CD4-positive, alpha-beta memory T cell (primary cell): ENCODE data around the gene EP300. TPM values are rescaled to one million over a fixed set of nuclear protein-coding genes. Genes with fewer than 3 reads are reported as not detected.

Source experiments
- CTCF ChIA-PET: fragments of 350-600 bp; sonication (Branson Sonifier 250); formaldehyde crosslinking; loops from one replicate; lab custom pipeline; 2021; ENCODE audit warnings: inconsistent platforms; ENCODE audit not compliant: partially characterized antibody; lab: Charles Lee
- POLR2A ChIA-PET: fragments of 350-600 bp; sonication (Branson Sonifier 250); formaldehyde crosslinking; loops from one replicate; lab custom pipeline; 2021; ENCODE audit not compliant: partially characterized antibody; lab: Charles Lee
- DNase-seq, 5 donors: peaks; one replicate each; pipeline versions ENCODE4 v3.0.0 to v3.0.0-alpha.2; 2020 to 2022; ENCODE audit warnings: mixed read lengths in 1 of 5
- H3K27ac ChIP-seq: one replicate; pipeline ENCODE4 v1.7.0; 2013; ENCODE audit warnings: low read depth, low read length
- H3K27me3 ChIP-seq: 2 replicates; pipeline ENCODE4 v1.7.0; 2013; ENCODE audit warnings: mild to moderate bottlenecking, low read length, moderate library complexity; ENCODE audit not compliant: insufficient read depth
- H3K36me3 ChIP-seq: 2 replicates; pipeline ENCODE4 v1.7.0; 2013; ENCODE audit warnings: mild to moderate bottlenecking, low read length, moderate library complexity; ENCODE audit not compliant: insufficient read depth
- H3K4me1 ChIP-seq: 2 replicates; pipeline ENCODE4 v1.7.0; 2013; ENCODE audit warnings: mild to moderate bottlenecking, low read length, moderate library complexity; ENCODE audit not compliant: insufficient read depth
- H3K4me3 ChIP-seq, 2 donors: one replicate each; pipeline ENCODE4 v1.7.0; 2013; ENCODE audit warnings: low read length in 2 of 2, mild to moderate bottlenecking in 1 of 2
- H3K9me3 ChIP-seq, 2 donors: one replicate each; pipeline ENCODE4 v1.7.0; 2013; ENCODE audit warnings: low read length in 2 of 2, control low read depth in 1 of 2; ENCODE audit not compliant: control insufficient read depth in 1 of 2
- H3K27ac Mint-ChIP-seq, 7 donors: one replicate each; pipeline ENCODE4 v1.8.0; 2020 to 2021; ENCODE audit warnings: mixed read lengths in 7 of 7, mild to moderate bottlenecking in 6 of 7, inconsistent platforms in 3 of 7, moderate library complexity in 3 of 7
- H3K27me3 Mint-ChIP-seq, 2 donors: one replicate each; pipeline ENCODE4 v1.8.0; 2020 to 2021; ENCODE audit warnings: mixed read lengths in 2 of 2
- H3K36me3 Mint-ChIP-seq, 2 donors: one replicate each; pipeline ENCODE4 v1.8.0; 2020 to 2021; ENCODE audit warnings: mixed read lengths in 2 of 2, inconsistent platforms in 1 of 2, mild to moderate bottlenecking in 1 of 2
- H3K4me1 Mint-ChIP-seq, 4 donors: one replicate each; pipeline ENCODE4 v1.8.0; 2020 to 2021; ENCODE audit warnings: mixed read lengths in 4 of 4, mild to moderate bottlenecking in 1 of 4
- H3K4me3 Mint-ChIP-seq, 8 donors: one replicate each; pipeline ENCODE4 v1.8.0; 2020 to 2021; ENCODE audit warnings: mixed read lengths in 8 of 8, mild to moderate bottlenecking in 7 of 8, moderate library complexity in 6 of 8, inconsistent platforms in 3 of 8
- H3K9me3 Mint-ChIP-seq, 8 donors: one replicate each; pipeline ENCODE4 v1.8.0; 2020 to 2021; ENCODE audit warnings: mixed read lengths in 8 of 8, mild to moderate bottlenecking in 5 of 8, inconsistent platforms in 3 of 8, moderate library complexity in 1 of 8
- intact Hi-C: fragments of 100-400 bp; cut with micrococcal nuclease; formaldehyde crosslinking; loops from one replicate; pipeline ENCODE4 v1.15.1; 2023
- polyA plus RNA-seq, 2 donors: library from polyadenylated mRNA; unstranded; fragments of 300-500 nt; fragmentation: Illumina TruSeq; gene quantifications; one replicate each; pipeline ENCODE4 v1.2.3, GENCODE V29; 2021
- total RNA-seq, 2 experiments: library from RNA; stranded (reverse); gene quantifications; one replicate each; pipeline ENCODE4 v1.2.3, GENCODE V29; 2021

The EP300 gene
- total and polyA plus RNA-seq, 4 experiments from 2014 or later = 3.5 to 125 (median 66.7) TPM

DNA sequence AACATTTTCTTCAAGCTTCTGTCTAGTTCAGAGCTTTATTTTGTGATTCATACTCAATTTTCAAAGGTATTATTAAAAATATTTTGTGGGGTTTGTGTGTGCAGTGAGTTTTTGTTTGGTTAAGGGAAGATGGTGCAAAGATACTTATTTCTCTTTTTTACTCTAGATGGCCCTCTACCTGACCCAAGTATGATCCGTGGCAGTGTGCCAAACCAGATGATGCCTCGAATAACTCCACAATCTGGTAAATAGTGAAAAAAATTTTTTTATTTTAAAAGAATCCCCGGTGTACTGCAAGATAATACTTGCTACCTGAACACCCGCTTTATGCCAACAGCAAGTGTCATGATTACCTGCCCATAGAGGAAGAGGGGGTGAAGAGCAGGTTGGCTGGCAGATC is 54.2 kb downstream of the EP300 start:
- DNase-seq = no peak
- Histone ChIP-seq H3K36me3 (peaks cover 76% of the 10 kb centered on the region), H3K4me1 (no peaks in the 10 kb centered on the region), H3K9me3 (no peaks in the 10 kb centered on the region), H3K27me3 (no peaks in the 10 kb centered on the region), H3K4me3 (no peak overlapping the region), H3K27ac (no peak overlapping the region)
- Mint-ChIP-seq H3K4me3 (no peak overlapping the region), H3K9me3 (no peaks in the 10 kb centered on the region), H3K36me3 (peaks cover 51 to 82% of the 10 kb centered on the region in 2 donors), H3K4me1 (peaks cover 0 to 2% (median under 1%) of the 10 kb centered on the region in 4 donors), H3K27ac (no peak overlapping the region), H3K27me3 (no peaks in the 10 kb centered on the region)
- intact Hi-C loops = no loop called here
- CTCF ChIA-PET = interaction anchor here (0.9 to 1.1 kb wide), 3 partner anchors 15 to 224 kb away, joined by 3 to 4 read pairs (median 3); no protein-coding TSS in a partner anchor
- POLR2A ChIA-PET = no interaction called here

DNA sequence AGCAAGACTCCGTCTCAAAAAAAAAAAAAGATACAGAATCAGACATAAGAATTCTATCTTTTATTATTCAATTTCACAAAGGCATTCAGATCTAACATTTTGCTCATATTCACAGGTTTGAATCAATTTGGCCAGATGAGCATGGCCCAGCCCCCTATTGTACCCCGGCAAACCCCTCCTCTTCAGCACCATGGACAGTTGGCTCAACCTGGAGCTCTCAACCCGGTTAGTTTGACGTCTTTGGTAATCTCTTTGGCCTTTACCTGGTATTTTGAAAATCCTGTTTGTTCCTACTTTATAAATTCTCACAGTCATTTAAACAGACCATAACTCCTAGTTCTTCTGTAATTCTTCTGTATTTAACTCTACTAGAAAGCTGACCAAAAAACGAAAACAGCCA is 55.3 kb downstream of the EP300 start:
- Histone ChIP-seq H3K27ac (no peak overlapping the region), H3K27me3 (no peaks in the 10 kb centered on the region), H3K9me3 (no peaks in the 10 kb centered on the region), H3K36me3 (peaks cover 73% of the 10 kb centered on the region), H3K4me3 (no peak overlapping the region), H3K4me1 (no peaks in the 10 kb centered on the region)
- no peaks in the 10 kb centered on the region for H3K9me3 Mint-ChIP-seq
- peaks cover 47 to 80% of the 10 kb centered on the region in 2 donors for H3K36me3 Mint-ChIP-seq
- DNase-seq = no peak
- CTCF ChIA-PET = interaction anchor here (0.9 kb wide), 1 partner anchor 89 kb away, joined by 3 read pairs; no protein-coding TSS in a partner anchor
- no peaks in the 10 kb centered on the region for H3K27me3 Mint-ChIP-seq
- H3K4me3 Mint-ChIP-seq = no peak overlapping the region
- H3K27ac Mint-ChIP-seq = peak overlapping the region in 3 of 7 donors; percentile 30 to 88 (median 70)
- POLR2A ChIA-PET = no interaction called here
- H3K4me1 Mint-ChIP-seq = peaks cover 0 to 2% (median under 1%) of the 10 kb centered on the region in 4 donors
- intact Hi-C loops = no loop called here

DNA sequence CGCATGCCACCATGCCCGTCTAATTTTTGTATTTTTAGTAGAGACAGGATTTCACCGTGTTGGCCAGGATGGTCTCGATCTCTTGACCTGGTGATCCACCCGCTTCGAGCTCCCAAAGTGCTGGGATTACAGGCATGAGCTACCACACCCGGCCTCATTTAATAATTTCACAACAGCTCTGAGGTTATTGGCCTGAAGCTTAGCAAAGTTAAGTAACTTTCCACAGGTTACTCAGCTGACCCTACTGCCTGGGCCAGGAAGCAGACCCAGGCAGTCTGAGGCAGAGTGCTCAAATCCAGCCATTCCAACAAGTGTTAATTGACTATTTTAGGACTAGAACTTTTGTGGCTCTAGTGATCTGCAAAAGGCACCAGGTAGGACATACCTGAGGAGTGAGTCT is 60.5 kb downstream of the EP300 start:
- Mint-ChIP-seq H3K27ac (peak overlapping the region in 1 of 7 donors; percentile 19), H3K4me1 (peaks cover 0 to 1% (median 0%) of the 10 kb centered on the region in 4 donors), H3K9me3 (no peaks in the 10 kb centered on the region), H3K27me3 (no peaks in the 10 kb centered on the region), H3K36me3 (peaks cover 64 to 85% of the 10 kb centered on the region in 2 donors), H3K4me3 (no peak overlapping the region)
- DNase-seq = no peak
- H3K27ac ChIP-seq = no peak overlapping the region
- POLR2A ChIA-PET = interaction anchor here (0.6 kb wide), 1 partner anchor 133 kb away, joined by 4 read pairs; the partner anchor contains the start of gene RANGAP1
- H3K4me1 ChIP-seq = no peaks in the 10 kb centered on the region
- no peaks in the 10 kb centered on the region for H3K9me3 ChIP-seq
- H3K4me3 ChIP-seq = no peak overlapping the region
- H3K27me3 ChIP-seq = no peaks in the 10 kb centered on the region
- CTCF ChIA-PET = no interaction called here
- H3K36me3 ChIP-seq = peaks cover 88% of the 10 kb centered on the region
- intact Hi-C loops = no loop called here

DNA sequence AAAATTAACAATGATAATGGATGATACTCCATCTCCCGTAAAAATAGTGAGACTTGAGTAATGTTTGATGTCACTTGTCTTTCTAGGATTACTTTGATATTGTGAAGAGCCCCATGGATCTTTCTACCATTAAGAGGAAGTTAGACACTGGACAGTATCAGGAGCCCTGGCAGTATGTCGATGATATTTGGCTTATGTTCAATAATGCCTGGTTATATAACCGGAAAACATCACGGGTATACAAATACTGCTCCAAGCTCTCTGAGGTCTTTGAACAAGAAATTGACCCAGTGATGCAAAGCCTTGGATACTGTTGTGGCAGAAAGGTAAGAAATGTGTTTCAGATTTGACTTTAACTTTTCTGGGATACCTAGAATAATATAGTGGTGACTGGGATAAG is 64.7 kb downstream of the EP300 start:
- no peak for DNase-seq
- Histone ChIP-seq H3K4me1 (no peaks in the 10 kb centered on the region), H3K4me3 (no peak overlapping the region), H3K27me3 (no peaks in the 10 kb centered on the region), H3K9me3 (no peaks in the 10 kb centered on the region), H3K36me3 (peaks cover 84% of the 10 kb centered on the region), H3K27ac (no peak overlapping the region)
- ChIA-PET POLR2A (no interaction called here), CTCF (no interaction called here)
- Mint-ChIP-seq H3K27ac (peak overlapping the region in 1 of 7 donors; percentile 50), H3K4me3 (no peak overlapping the region), H3K27me3 (no peaks in the 10 kb centered on the region), H3K4me1 (peaks cover 0 to 1% (median 0%) of the 10 kb centered on the region in 4 donors), H3K9me3 (no peaks in the 10 kb centered on the region), H3K36me3 (peaks cover 55 to 86% of the 10 kb centered on the region in 2 donors)
- intact Hi-C loops = no loop called here

DNA sequence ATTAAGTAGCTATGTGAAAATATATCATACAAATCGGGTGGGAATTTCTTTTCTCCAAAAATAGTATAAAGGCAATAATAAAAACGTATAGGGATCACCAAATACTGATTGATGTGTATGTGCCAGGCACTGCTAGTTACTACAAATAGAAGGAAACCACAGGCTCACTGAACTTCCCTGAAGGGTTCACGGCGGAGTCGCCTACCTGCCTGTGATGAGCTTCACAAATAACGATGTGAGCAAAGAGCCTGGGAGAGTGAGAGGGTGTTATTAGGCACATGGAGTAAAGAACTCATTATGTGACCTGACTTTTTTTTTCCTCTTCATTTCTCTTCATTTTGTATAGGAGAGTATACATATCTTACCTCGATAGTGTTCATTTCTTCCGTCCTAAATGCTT is 76.8 kb downstream of the EP300 start:
- no peaks in the 10 kb centered on the region for H3K9me3 Mint-ChIP-seq
- ChIA-PET CTCF (interaction anchor here (1.6 to 2.5 kb wide), 2 partner anchors 69 to 246 kb away, joined by 4 to 10 read pairs; no protein-coding TSS in a partner anchor), POLR2A (interaction anchor here (0.6 kb wide), 1 partner anchor 1981 kb away, joined by 3 read pairs; no protein-coding TSS in a partner anchor)
- no peaks in the 10 kb centered on the region for H3K4me1 Mint-ChIP-seq
- intact Hi-C loops = no loop called here
- H3K9me3 ChIP-seq = no peaks in the 10 kb centered on the region
- H3K36me3 Mint-ChIP-seq = peaks cover 52 to 78% of the 10 kb centered on the region in 2 donors
- no peaks in the 10 kb centered on the region for H3K4me1 ChIP-seq
- H3K27ac Mint-ChIP-seq = peak overlapping the region in 1 of 7 donors; percentile 44
- DNase-seq = no peak
- H3K27me3 Mint-ChIP-seq = no peaks in the 10 kb centered on the region
- no peak overlapping the region for H3K4me3 ChIP-seq
- H3K4me3 Mint-ChIP-seq = no peak overlapping the region
- H3K27me3 ChIP-seq = no peaks in the 10 kb centered on the region
- H3K36me3 ChIP-seq = peaks cover 69% of the 10 kb centered on the region
- no peak overlapping the region for H3K27ac ChIP-seq

DNA sequence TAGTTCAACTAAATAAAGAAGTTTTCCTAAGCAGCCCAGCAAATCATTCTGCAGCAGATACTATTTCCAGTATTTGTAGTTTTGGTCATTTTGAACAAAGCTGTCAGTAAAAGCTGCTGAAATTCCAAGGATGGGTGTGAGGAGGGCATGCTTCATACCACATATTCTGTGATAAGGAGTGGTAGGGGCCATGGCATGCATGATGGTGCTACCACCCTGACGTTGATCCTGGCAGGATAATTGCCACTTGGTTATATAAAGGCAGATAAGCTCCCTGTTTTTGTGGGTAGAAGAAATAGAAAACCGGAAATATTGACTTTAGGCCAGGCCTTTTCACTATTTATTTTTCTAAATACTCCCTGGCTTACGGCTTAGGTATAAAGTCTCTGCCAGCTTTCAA is 79.6 kb downstream of the EP300 start:
- peaks cover 64 to 82% of the 10 kb centered on the region in 2 donors for H3K36me3 Mint-ChIP-seq

DNA sequence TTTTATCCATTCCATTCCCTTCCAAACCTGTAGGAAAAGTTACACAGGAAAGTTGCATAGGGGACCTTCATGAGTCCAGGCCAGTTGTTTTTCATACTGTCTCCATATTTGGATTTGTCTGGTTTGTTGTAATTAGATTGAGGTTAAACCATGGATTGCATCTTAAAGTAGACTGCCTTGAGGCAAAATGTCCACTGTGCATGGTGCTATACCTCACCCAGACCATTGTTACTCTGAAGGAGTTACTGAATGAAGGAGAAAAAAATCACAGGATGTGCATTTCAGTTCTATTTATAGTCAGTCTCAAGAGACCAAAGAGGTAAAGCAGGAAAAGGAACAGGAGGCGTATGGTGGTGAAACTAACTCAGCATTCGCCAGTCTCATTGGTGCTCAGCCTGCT is 83.2 kb downstream of the EP300 start:
- H3K4me1 ChIP-seq = no peaks in the 10 kb centered on the region
- no peak overlapping the region for H3K4me3 ChIP-seq
- no peak overlapping the region for H3K4me3 Mint-ChIP-seq
- H3K9me3 Mint-ChIP-seq = no peaks in the 10 kb centered on the region
- peaks cover 56 to 76% of the 10 kb centered on the region in 2 donors for H3K36me3 Mint-ChIP-seq
- DNase-seq = no peak
- no peak overlapping the region for H3K27ac Mint-ChIP-seq
- intact Hi-C loops = no loop called here
- no peaks in the 10 kb centered on the region for H3K27me3 ChIP-seq
- POLR2A ChIA-PET = no interaction called here
- no peaks in the 10 kb centered on the region for H3K27me3 Mint-ChIP-seq
- CTCF ChIA-PET = no interaction called here
- peaks cover 0 to 4% (median 0%) of the 10 kb centered on the region in 4 donors for H3K4me1 Mint-ChIP-seq
- H3K27ac ChIP-seq = no peak overlapping the region
- H3K9me3 ChIP-seq = no peaks in the 10 kb centered on the region
- H3K36me3 ChIP-seq = peaks cover 78% of the 10 kb centered on the region

More for the DNA sequence above, 79.6 kb downstream of the EP300 start:
- no peak overlapping the region for H3K27ac ChIP-seq
- peaks cover 83% of the 10 kb centered on the region for H3K36me3 ChIP-seq
- POLR2A ChIA-PET = interaction anchor here (0.7 kb wide), 1 partner anchor 79 kb away, joined by 3 read pairs; no protein-coding TSS in a partner anchor
- H3K27me3 ChIP-seq = no peaks in the 10 kb centered on the region
- no peaks in the 10 kb centered on the region for H3K9me3 ChIP-seq
- Mint-ChIP-seq H3K27me3 (no peaks in the 10 kb centered on the region), H3K9me3 (no peaks in the 10 kb centered on the region), H3K27ac (peak overlapping the region in 1 of 7 donors; percentile 12), H3K4me3 (no peak overlapping the region), H3K4me1 (peaks cover 0 to 4% (median 0%) of the 10 kb centered on the region in 4 donors)
- intact Hi-C loops = no loop called here
- DNase-seq = no peak
- H3K4me3 ChIP-seq = no peak overlapping the region
- CTCF ChIA-PET = interaction anchor here (1.2 to 1.6 kb wide), 2 partner anchors 26 to 250 kb away, joined by 3 read pairs; no protein-coding TSS in a partner anchor
- no peaks in the 10 kb centered on the region for H3K4me1 ChIP-seq
